ENCODE data around the gene ZNF765. TPM values are rescaled to one million over a fixed set of nuclear protein-coding genes. Genes with fewer than 3 reads are reported as not detected.

The ZNF765 gene
- total RNA-seq, 1 experiment from 2014 or later, result 6.7 TPM

DNA sequence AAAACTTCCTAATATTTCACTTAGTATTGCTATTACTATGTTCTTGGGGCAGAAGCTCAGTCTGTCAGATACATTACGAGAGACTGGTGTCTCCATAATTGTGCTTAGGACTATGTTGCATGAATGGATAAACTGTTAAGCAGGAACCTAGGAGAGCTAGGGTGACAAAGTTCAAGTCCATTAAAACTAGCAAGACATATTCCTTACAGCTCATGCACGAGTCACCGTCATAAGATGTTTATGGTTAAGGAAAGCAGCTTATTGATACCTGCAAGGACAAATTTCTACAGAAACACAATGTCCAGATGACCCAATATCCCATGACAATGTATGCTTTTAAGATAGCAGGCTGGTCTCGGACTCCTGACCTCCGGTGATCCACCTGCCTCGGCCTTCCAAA is 66.9 kb downstream of the ZNF765 start:
- BruUV-seq (replicated peaks), result no TSS peak
- H3K9me2 ChIP-seq (ENCODE audit: insufficient read depth), result no peaks in the 10 kb centered on the region
- H2AFZ ChIP-seq (ENCODE audit: low read depth, low read length, poor library complexity, severe bottlenecking), result no peak overlapping the region
- DNase-seq (ENCODE audit: low read depth, low spot score) (no peak), ATAC-seq (no peak)
- no peak overlapping the region for H3K4me3 ChIP-seq (replicated peaks in 1 of 2; ENCODE audit: low read depth in 1 of 2, low read length in 2 of 2)
- ChIA-PET POLR2A (no interaction called here), CTCF (no interaction called here), RAD21 (ENCODE audit: low non-redundant PET in 1 of 2, low total read pairs in 2 of 2, uncharacterized antibody in 2 of 2, unreplicated experiment in 2 of 2) (no interaction called here)
- H4K20me1 ChIP-seq (ENCODE audit: insufficient read depth), result no peaks in the 10 kb centered on the region
- intact Hi-C loops (cut with micrococcal nuclease), result no loop called here
- H3K9ac ChIP-seq (ENCODE audit: low read length), result no peak overlapping the region
- H3K79me2 ChIP-seq (ENCODE audit: insufficient read depth, low read length), result no peaks in the 10 kb centered on the region
- H3K36me3 ChIP-seq (ENCODE audit: control insufficient read depth in 1 of 2, insufficient read depth in 2 of 2, low read length in 2 of 2), result no peaks in the 10 kb centered on the region
- H3K27me3 ChIP-seq (ENCODE audit: insufficient read depth, low read length), result no peaks in the 10 kb centered on the region
- H3K4me1 ChIP-seq (ENCODE audit: control insufficient read depth in 1 of 2, insufficient read depth in 2 of 2, low read length in 2 of 2), result no peaks in the 10 kb centered on the region
- H3K27ac ChIP-seq (ENCODE audit: low read depth, low read length), result no peak overlapping the region
- no peak overlapping the region for H3K4me2 ChIP-seq (ENCODE audit: low read length)
- H3K9me3 ChIP-seq (ENCODE audit: control insufficient read depth in 1 of 2, insufficient read depth in 1 of 2, low read depth in 1 of 2, low read length in 2 of 2), result peaks cover 10 to 12% of the 10 kb centered on the region in 2 experiments; a peak in 3 of 4 replicates
- no peak for TF ChIP-seq SP1 (IDR thresholded peaks at IDR 0.05; ENCODE audit: low read depth)
- TF ChIP-seq ZNF274 (IDR thresholded peaks at IDR 0.05; ENCODE audit: low read depth, low read length), result no peak
- no peak for TF ChIP-seq CEBPB (IDR thresholded peaks at IDR 0.05; ENCODE audit: low read depth)
- TF ChIP-seq, protein P1, sequence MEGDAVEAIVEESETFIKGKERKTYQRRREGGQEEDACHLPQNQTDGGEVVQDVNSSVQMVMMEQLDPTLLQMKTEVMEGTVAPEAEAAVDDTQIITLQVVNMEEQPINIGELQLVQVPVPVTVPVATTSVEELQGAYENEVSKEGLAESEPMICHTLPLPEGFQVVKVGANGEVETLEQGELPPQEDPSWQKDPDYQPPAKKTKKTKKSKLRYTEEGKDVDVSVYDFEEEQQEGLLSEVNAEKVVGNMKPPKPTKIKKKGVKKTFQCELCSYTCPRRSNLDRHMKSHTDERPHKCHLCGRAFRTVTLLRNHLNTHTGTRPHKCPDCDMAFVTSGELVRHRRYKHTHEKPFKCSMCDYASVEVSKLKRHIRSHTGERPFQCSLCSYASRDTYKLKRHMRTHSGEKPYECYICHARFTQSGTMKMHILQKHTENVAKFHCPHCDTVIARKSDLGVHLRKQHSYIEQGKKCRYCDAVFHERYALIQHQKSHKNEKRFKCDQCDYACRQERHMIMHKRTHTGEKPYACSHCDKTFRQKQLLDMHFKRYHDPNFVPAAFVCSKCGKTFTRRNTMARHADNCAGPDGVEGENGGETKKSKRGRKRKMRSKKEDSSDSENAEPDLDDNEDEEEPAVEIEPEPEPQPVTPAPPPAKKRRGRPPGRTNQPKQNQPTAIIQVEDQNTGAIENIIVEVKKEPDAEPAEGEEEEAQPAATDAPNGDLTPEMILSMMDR (IDR thresholded peaks at IDR 0.05 in 2 of 3, conservative IDR thresholded peaks at IDR 0.05 in 1 of 3; ENCODE audit: borderline replicate concordance in 1 of 3, insufficient read depth in 1 of 3, low read depth in 2 of 3, low read length in 2 of 3), result no peak
- no peak for TF ChIP-seq YY1 (IDR thresholded peaks at IDR 0.05; ENCODE audit: extremely low read depth, insufficient replicate concordance, low read depth, low read length)
- TF ChIP-seq CBX3 (IDR thresholded peaks at IDR 0.05; ENCODE audit: low read depth), result no peak
- TF ChIP-seq, protein P2, sequence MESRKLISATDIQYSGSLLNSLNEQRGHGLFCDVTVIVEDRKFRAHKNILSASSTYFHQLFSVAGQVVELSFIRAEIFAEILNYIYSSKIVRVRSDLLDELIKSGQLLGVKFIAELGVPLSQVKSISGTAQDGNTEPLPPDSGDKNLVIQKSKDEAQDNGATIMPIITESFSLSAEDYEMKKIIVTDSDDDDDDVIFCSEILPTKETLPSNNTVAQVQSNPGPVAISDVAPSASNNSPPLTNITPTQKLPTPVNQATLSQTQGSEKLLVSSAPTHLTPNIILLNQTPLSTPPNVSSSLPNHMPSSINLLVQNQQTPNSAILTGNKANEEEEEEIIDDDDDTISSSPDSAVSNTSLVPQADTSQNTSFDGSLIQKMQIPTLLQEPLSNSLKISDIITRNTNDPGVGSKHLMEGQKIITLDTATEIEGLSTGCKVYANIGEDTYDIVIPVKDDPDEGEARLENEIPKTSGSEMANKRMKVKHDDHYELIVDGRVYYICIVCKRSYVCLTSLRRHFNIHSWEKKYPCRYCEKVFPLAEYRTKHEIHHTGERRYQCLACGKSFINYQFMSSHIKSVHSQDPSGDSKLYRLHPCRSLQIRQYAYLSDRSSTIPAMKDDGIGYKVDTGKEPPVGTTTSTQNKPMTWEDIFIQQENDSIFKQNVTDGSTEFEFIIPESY (IDR thresholded peaks at IDR 0.05; ENCODE audit: extremely low read depth, insufficient replicate concordance, low read length), result no peak
- TF ChIP-seq SIN3A (IDR thresholded peaks at IDR 0.05; ENCODE audit: low read depth), result no peak

All from HCT116 (cell line).